Parietal lobe (tissue), 2 donors: ENCODE data around the gene CDCA8. TPM values are rescaled to one million over a fixed set of nuclear protein-coding genes. Genes with fewer than 3 reads are reported as not detected.

ENCODE experiments used
- small RNA-seq: library from RNA; depleted of rRNA; stranded (forward); fragments of <200 nt; gene quantifications from one replicate; pipeline ENCODE3, GENCODE V24; 2014; ENCODE audit warnings: low replicate concordance
- total RNA-seq: library from RNA; depleted of rRNA; stranded (reverse); fragments of >200 nt; gene quantifications from one replicate; pipeline ENCODE4 v1.2.3, GENCODE V29; 2014

Gene CDCA8
- 1.9 TPM for total RNA-seq

DNA sequence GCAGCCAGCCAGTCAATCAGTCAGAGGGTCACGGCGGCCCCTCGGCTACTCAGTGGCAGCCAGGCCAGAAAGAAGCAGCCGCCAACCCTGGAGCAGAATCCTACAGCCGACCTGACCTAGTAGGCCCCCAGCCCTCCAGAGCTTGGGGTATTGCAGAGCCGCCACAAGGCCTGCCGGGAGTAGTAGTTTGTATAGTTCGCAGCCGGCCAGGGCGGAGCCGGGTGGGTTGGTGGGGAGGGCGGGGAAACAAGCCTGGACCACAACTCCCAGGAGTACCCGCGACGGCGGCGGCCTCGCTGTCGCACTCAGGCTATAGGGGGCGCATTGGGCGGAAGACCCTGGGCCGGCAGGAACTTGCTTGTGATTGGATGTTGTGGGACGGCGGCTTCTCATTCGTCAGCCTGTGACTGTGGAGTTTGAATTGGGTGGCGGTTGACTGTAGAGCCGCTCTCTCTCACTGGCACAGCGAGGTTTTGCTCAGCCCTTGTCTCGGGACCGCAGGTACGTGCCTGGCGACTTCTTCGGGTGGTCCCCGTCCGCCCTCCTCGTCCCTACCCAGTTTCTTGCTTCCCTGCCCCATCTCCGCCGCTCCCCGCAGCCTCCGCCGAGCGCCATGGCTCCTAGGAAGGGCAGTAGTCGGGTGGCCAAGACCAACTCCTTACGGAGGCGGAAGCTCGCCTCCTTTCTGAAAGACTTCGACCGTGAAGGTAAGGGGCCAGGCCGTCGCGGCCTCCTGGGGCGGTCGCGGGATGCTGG is at the start of gene CDCA8:
Gene CDCA8, plus strand, starts transcription at position 439 of the 756 bp plus-strand sequence. Its CDS starts 175 bp downstream, at position 614.

Small RNAs within 50 kb of the gene (small RNA-seq; reads per million reads assigned to genes)
- not detected for gene RF00019

Other genes with a start within 250 kb of the CDCA8 start
- 0.31 TPM for gene ZC3H12A, start 217.9 kb upstream of the CDCA8 start, total RNA-seq
- gene MEAF6, start 177.8 kb upstream of the CDCA8 start, total RNA-seq = 99.5 TPM
- 23.5 TPM for gene SNIP1, start 138.2 kb upstream of the CDCA8 start, total RNA-seq
- gene DNALI1, start 135.6 kb upstream of the CDCA8 start, total RNA-seq = 11.3 TPM
- 49.5 TPM for gene GNL2, start 96.6 kb upstream of the CDCA8 start, total RNA-seq
- gene RSPO1, start 57.6 kb upstream of the CDCA8 start, total RNA-seq = not detected
- gene EPHA10, start 72.6 kb downstream of the CDCA8 start, total RNA-seq = 11.9 TPM
- 41.0 TPM for gene MANEAL, start 101.3 kb downstream of the CDCA8 start, total RNA-seq
- gene C1orf122, start 115.3 kb downstream of the CDCA8 start, total RNA-seq = 10.3 TPM
- gene YRDC, start 115.7 kb downstream of the CDCA8 start, total RNA-seq = 11.0 TPM
- 5.0 TPM for gene MTF1, start 167.1 kb downstream of the CDCA8 start, total RNA-seq